RWPE2 (cell line): ENCODE measurements around the gene GSTM3.

Source experiments
- ATAC-seq: fragments of 200-7000 bp; cut with Tn5 transposase; 3 replicates; pipeline ENCODE4 v1.9.1; 2021; ENCODE audit warnings: low read depth
- DNase-seq: peaks from one replicate; pipeline ENCODE4 v3.0.0-alpha.2; 2020; ENCODE audit warnings: low spot score
- H3K27ac ChIP-seq: fragments of 450-650 bp; 2 replicates; pipeline ENCODE4 v1.5.1; 2017; ENCODE audit warnings: mild to moderate bottlenecking; ENCODE audit not compliant: poor library complexity, severe bottlenecking
- H3K27me3 ChIP-seq: fragments of 250-450 bp; sonication (Bioruptor Pico); 2 replicates; pipeline ENCODE4 v1.5.1; 2021; ENCODE audit warnings: mild to moderate bottlenecking, moderate library complexity; ENCODE audit not compliant: insufficient read depth, poor library complexity, severe bottlenecking
- H3K36me3 ChIP-seq: fragments of 250-450 bp; sonication (Bioruptor Pico); 2 replicates; pipeline ENCODE4 v1.5.1; 2020; ENCODE audit warnings: low read depth, mild to moderate bottlenecking, moderate library complexity
- H3K4me1 ChIP-seq: fragments of 250-450 bp; sonication (Bioruptor Pico); 2 replicates; pipeline ENCODE4 v1.5.1; 2021; ENCODE audit warnings: mild to moderate bottlenecking, moderate library complexity; ENCODE audit not compliant: insufficient read depth, poor library complexity, severe bottlenecking
- H3K4me3 ChIP-seq: fragments of 250-450 bp; sonication (Bioruptor Pico); 2 replicates; pipeline ENCODE4 v1.5.1; 2021; ENCODE audit warnings: mild to moderate bottlenecking, moderate library complexity; ENCODE audit not compliant: severe bottlenecking
- H3K9me3 ChIP-seq: fragments of 250-450 bp; sonication (Bioruptor Pico); 2 replicates; pipeline ENCODE4 v1.5.1; 2021; ENCODE audit warnings: mild to moderate bottlenecking, moderate library complexity; ENCODE audit not compliant: severe bottlenecking
- CTCF ChIP-seq: fragments of 450-650 bp; IDR thresholded peaks from one replicate; pipeline ENCODE4 v1.5.1; 2017; ENCODE audit warnings: mild to moderate bottlenecking, moderate library complexity; ENCODE audit not compliant: poor library complexity, severe bottlenecking

Gene GSTM3

GRCh38 chr1:109772658-109773202 is 31.9 kb upstream of the GSTM3 start:
- ATAC-seq (no peak), DNase-seq (peak; percentile 31)
- Histone ChIP-seq H3K27me3 (no peaks in the 10 kb centered on the region), H3K4me1 (no peaks in the 10 kb centered on the region), H3K27ac (no peak overlapping the region), H3K4me3 (no peak overlapping the region), H3K9me3 (no peaks in the 10 kb centered on the region), H3K36me3 (no peaks in the 10 kb centered on the region)
- TF ChIP-seq CTCF, result no peak

GRCh38 chr1:109771712-109772657 is 31.1 kb upstream of the GSTM3 start:
- H3K9me3 ChIP-seq, result no peaks in the 10 kb centered on the region
- H3K27me3 ChIP-seq, result no peaks in the 10 kb centered on the region
- DNase-seq, result peak; percentile 18
- TF ChIP-seq CTCF, result no peak
- no peaks in the 10 kb centered on the region for H3K4me1 ChIP-seq
- ATAC-seq, result no peak
- no peak overlapping the region for H3K4me3 ChIP-seq
- H3K27ac ChIP-seq, result no peak overlapping the region
- H3K36me3 ChIP-seq, result no peaks in the 10 kb centered on the region

DNA sequence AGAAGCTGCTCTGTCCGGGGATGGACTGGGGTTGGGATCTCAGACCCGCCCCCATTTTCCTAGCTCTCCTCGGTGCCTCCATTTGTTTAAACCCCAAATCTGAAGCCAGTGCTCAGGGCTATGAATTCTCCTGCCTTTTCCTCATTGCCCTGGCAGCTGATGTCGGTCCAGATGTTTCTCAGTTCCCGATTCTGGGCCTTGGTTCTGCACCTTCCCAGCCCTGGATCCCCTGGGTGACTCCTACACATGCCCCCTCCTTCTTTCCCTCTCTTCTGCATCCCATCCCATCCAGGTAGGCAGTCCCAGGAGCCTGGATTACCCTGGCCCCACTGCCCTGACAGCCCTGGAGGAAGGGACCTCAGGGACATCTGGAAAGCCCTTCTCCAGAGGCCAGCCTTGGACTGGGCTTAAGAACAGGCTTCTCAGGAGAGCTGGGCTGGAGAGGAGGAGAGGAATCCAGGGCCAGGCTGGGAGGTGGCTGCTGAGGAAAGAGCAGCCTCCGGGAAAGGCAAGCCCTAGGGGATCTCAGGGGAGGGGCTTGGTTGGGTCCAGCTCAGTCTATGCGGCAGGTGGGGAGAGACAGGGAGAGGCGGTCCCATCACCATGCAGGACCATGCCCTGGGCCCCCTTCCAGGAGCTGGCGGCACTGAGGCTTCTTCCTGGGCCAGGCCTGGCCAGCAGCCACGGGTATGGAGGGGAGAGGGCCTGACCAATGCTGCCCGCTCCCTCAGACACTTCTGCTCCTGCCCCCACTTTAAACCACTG is 29.7 kb upstream of the GSTM3 start:
- Histone ChIP-seq H3K4me1 (no peaks in the 10 kb centered on the region), H3K4me3 (no peak overlapping the region), H3K9me3 (no peaks in the 10 kb centered on the region), H3K27me3 (no peaks in the 10 kb centered on the region), H3K27ac (no peak overlapping the region), H3K36me3 (no peaks in the 10 kb centered on the region)
- TF ChIP-seq CTCF, result no peak
- ATAC-seq, result no peak
- DNase-seq, result peak; percentile 35

DNA sequence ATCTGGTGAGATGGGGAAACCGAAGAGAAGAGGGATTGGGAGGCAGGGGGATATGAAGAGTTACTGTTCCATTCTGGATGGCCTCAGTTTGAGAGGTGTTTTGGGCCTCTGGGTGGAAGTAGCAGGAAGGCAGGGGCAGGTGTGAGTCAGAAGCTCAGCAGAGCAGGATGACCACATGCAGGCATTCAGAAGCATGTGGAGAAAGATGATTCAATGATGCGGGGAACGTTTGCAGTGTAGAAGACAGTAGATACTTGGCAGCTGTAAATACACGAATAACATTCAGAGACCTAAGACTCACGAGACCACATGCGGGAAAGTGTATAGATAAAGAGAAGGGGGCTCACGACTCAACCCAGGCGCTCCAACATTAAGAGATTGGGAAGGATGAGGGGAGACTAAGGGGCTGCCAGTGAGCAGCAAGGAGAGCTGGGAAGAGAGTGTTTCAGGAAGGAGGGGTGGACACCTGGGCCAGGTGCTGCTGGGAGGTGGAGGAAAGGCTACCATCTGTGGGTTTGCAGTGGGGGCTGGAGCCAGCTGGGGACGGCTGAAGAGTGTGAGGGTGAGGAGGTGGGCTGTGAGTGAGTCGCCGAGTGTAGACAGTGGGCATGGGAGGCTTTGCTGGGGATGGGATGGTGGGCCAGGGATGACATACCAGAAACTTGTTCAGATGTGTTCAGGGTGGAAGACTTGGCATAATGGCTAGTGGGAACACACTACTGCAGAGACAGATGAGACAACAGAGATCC is 28.7 kb upstream of the GSTM3 start:
- no peaks in the 10 kb centered on the region for H3K27me3 ChIP-seq
- no peaks in the 10 kb centered on the region for H3K36me3 ChIP-seq
- TF ChIP-seq CTCF, result no peak
- no peak overlapping the region for H3K27ac ChIP-seq
- DNase-seq, result peak; percentile 26
- H3K4me3 ChIP-seq, result no peak overlapping the region
- H3K4me1 ChIP-seq, result no peaks in the 10 kb centered on the region
- ATAC-seq, result peak; percentile 60
- no peaks in the 10 kb centered on the region for H3K9me3 ChIP-seq
